HCT116 (cell line): ENCODE data around the gene NR2C2. TPM values are rescaled to one million over a fixed set of nuclear protein-coding genes. Genes with fewer than 3 reads are reported as not detected.
A peak's percentile ranks its signal among the peaks of the same experiment; 100 is the strongest.

ENCODE experiments used
- ATAC-seq: fragments of 200-7000 bp; cut with Tn5 transposase; 2 replicates; pipeline ENCODE4 v1.9.1; 2020; ENCODE audit warnings: mild to moderate bottlenecking, moderate library complexity
- BruUV-seq: library from RNA; stranded (reverse); fragments of 400-500 nt; replicated peaks from 2 replicates; lab custom pipeline; 2021; lab: Mats Ljungman, UMichigan
- CTCF ChIA-PET: fragments of 300-600 bp; sonication (Branson Sonifier 250); formaldehyde crosslinking; loops from one replicate; lab custom pipeline; 2021; ENCODE audit warnings: antibody characterized with exemption; lab: Charles Lee
- POLR2A ChIA-PET: fragments of 300-600, 350-600 bp; sonication (Branson Sonifier 250); formaldehyde crosslinking; loops from one replicate; lab custom pipeline; 2021; ENCODE audit warnings: antibody characterized with exemption; lab: Charles Lee
- RAD21 ChIA-PET, 2 experiments: fragments of 300-600 bp; sonication (Branson Sonifier 250); formaldehyde crosslinking; loops; one replicate each; lab custom pipeline; 2023; ENCODE audit warnings: low total read pairs in 2 of 2; ENCODE audit not compliant: uncharacterized antibody in 2 of 2, unreplicated experiment in 2 of 2, low non-redundant PET in 1 of 2; lab: Charles Lee
- DNase-seq: peaks from one replicate; pipeline ENCODE4 v3.0.0-alpha.2; 2010; ENCODE audit warnings: low read depth, low spot score
- H2AFZ ChIP-seq: fragments of 200-600 bp; shearing (Covaris generic), sonication (generic); 2 replicates; pipeline ENCODE4 v1.6.1; 2017; ENCODE audit warnings: low read depth, mixed run types, mixed read lengths, antibody characterized with exemption, low read length; ENCODE audit not compliant: poor library complexity, severe bottlenecking
- H3K27ac ChIP-seq: 2 replicates; pipeline ENCODE4 v1.5.1; 2012; ENCODE audit warnings: low read depth, low read length
- H3K27me3 ChIP-seq: fragments of 200-600 bp; sonication (generic); 2 replicates; pipeline ENCODE4 v1.6.1; 2016; ENCODE audit warnings: mixed run types, low read length, mixed read lengths; ENCODE audit not compliant: insufficient read depth
- H3K36me3 ChIP-seq, 2 experiments: fragments of 200-500 bp in 1 of 2; fragments of 200-600 bp in 1 of 2; sonication (Bioruptor generic) in 1 of 2; sonication (generic) in 1 of 2; 2 replicates each; pipeline versions ENCODE4 v1.5.1 to v1.6.1; 2014 to 2016; ENCODE audit warnings: low read length in 2 of 2, inconsistent platforms in 1 of 2, mixed read lengths in 1 of 2, mixed run types in 1 of 2; ENCODE audit not compliant: insufficient read depth in 2 of 2, control insufficient read depth in 1 of 2
- H3K4me1 ChIP-seq, 2 experiments: fragments of 200-600 bp in 1 of 2; sonication (generic) in 1 of 2; 2 replicates each; pipeline versions ENCODE4 v1.5.1 to v1.6.1; 2012 to 2017; ENCODE audit warnings: low read length in 2 of 2, inconsistent platforms in 1 of 2, mild to moderate bottlenecking in 1 of 2, mixed read lengths in 1 of 2, mixed run types in 1 of 2, moderate library complexity in 1 of 2; ENCODE audit not compliant: insufficient read depth in 2 of 2, control insufficient read depth in 1 of 2
- H3K4me2 ChIP-seq: fragments of 200-600 bp; sonication (generic); 2 replicates; pipeline ENCODE4 v1.6.1; 2017; ENCODE audit warnings: mixed run types, low read length, mixed read lengths
- H3K4me3 ChIP-seq, 2 experiments: fragments of 200-600 bp in 1 of 2; sonication (generic) in 1 of 2; replicated peaks in 1 of 2; 2 replicates each; pipeline ENCODE4 v1.5.1; 2011 to 2016; ENCODE audit warnings: low read length in 2 of 2, control low read depth in 1 of 2, low read depth in 1 of 2, mild to moderate bottlenecking in 1 of 2, mixed read lengths in 1 of 2, mixed run types in 1 of 2
- H3K79me2 ChIP-seq: fragments of 200-600 bp; sonication (generic); 2 replicates; pipeline ENCODE4 v1.6.1; 2017; ENCODE audit warnings: mild to moderate bottlenecking, mixed run types, low read length, moderate library complexity, mixed read lengths; ENCODE audit not compliant: insufficient read depth
- H3K9ac ChIP-seq: fragments of 200-600 bp; sonication (generic); 2 replicates; pipeline ENCODE4 v1.6.1; 2016; ENCODE audit warnings: low read length, mixed read lengths
- H3K9me2 ChIP-seq: fragments of 200-600 bp; sonication (generic), shearing (Covaris generic); 2 replicates; pipeline ENCODE4 v1.6.1; 2017; ENCODE audit warnings: mixed run types, mild to moderate bottlenecking, moderate library complexity; ENCODE audit not compliant: insufficient read depth
- H3K9me3 ChIP-seq, 2 experiments: fragments of 200-500 bp in 1 of 2; fragments of 200-600 bp in 1 of 2; sonication (Bioruptor generic) in 1 of 2; sonication (generic) in 1 of 2; 2 replicates each; pipeline ENCODE4 v1.6.1; 2014 to 2017; ENCODE audit warnings: low read length in 2 of 2, mixed read lengths in 2 of 2, inconsistent platforms in 1 of 2, low read depth in 1 of 2, mild to moderate bottlenecking in 1 of 2, mixed run types in 1 of 2, moderate library complexity in 1 of 2; ENCODE audit not compliant: control insufficient read depth in 1 of 2, insufficient read depth in 1 of 2
- H4K20me1 ChIP-seq: fragments of 200-600 bp; sonication (generic), shearing (Covaris generic); 2 replicates; pipeline ENCODE4 v1.6.1; 2017; ENCODE audit warnings: mixed run types, mild to moderate bottlenecking, moderate library complexity; ENCODE audit not compliant: insufficient read depth
- ATF3 ChIP-seq: IDR thresholded peaks from 2 replicates; pipeline ENCODE4 v1.6.1; 2012
- CBX3 ChIP-seq: IDR thresholded peaks from 2 replicates; pipeline ENCODE4 v1.6.1; 2012; ENCODE audit warnings: low read depth
- EGR1 ChIP-seq: IDR thresholded peaks from 2 replicates; pipeline ENCODE4 v1.6.1; 2012; ENCODE audit warnings: low read depth
- ELF1 ChIP-seq: IDR thresholded peaks from 2 replicates; pipeline ENCODE4 v1.6.1; 2012; ENCODE audit warnings: low read depth, borderline replicate concordance
- EZH2 ChIP-seq: fragments of 200-600 bp; sonication (generic); IDR thresholded peaks from 2 replicates; pipeline ENCODE4 v1.6.1; 2017; ENCODE audit warnings: antibody characterized with exemption, mixed run types
- EZH2phosphoT487 ChIP-seq: fragments of 200-600 bp; IDR thresholded peaks from 2 replicates; pipeline ENCODE4 v1.6.1; 2018; ENCODE audit warnings: antibody characterized with exemption, borderline replicate concordance
- FOSL1 ChIP-seq: IDR thresholded peaks from 2 replicates; pipeline ENCODE4 v1.6.1; 2012; ENCODE audit warnings: low read depth
- JUND ChIP-seq: IDR thresholded peaks from 2 replicates; pipeline ENCODE4 v1.6.1; 2012
- MAX ChIP-seq: IDR thresholded peaks from 2 replicates; pipeline ENCODE4 v1.6.1; 2012
- POLR2A ChIP-seq: IDR thresholded peaks from 2 replicates; pipeline ENCODE4 v1.7.0; 2011; ENCODE audit warnings: borderline replicate concordance; ENCODE audit not compliant: insufficient read depth, insufficient read length; ENCODE audit errors: extremely low read depth
- POLR2AphosphoS5 ChIP-seq: IDR thresholded peaks from 2 replicates; pipeline ENCODE4 v1.6.1; 2011; ENCODE audit warnings: mild to moderate bottlenecking, low read depth, low read length, moderate library complexity
- RAD21 ChIP-seq: IDR thresholded peaks from 2 replicates; pipeline ENCODE4 v1.6.1; 2012; ENCODE audit warnings: low read depth, mild to moderate bottlenecking
- REST ChIP-seq: IDR thresholded peaks from 2 replicates; pipeline ENCODE4 v1.6.1; 2012; ENCODE audit warnings: low read depth
- SIN3A ChIP-seq: IDR thresholded peaks from 2 replicates; pipeline ENCODE4 v1.6.1; 2012; ENCODE audit warnings: low read depth
- SP1 ChIP-seq: IDR thresholded peaks from 2 replicates; pipeline ENCODE4 v1.6.1; 2012; ENCODE audit warnings: low read depth
- YY1 ChIP-seq: IDR thresholded peaks from 2 replicates; pipeline ENCODE4 v1.6.1; 2011; ENCODE audit warnings: low read length, low read depth, moderate library complexity, mild to moderate bottlenecking; ENCODE audit not compliant: insufficient replicate concordance; ENCODE audit errors: extremely low read depth
- ZNF274 ChIP-seq: fragments of 200-500 bp; sonication (Bioruptor generic); IDR thresholded peaks from 2 replicates; pipeline ENCODE4 v1.6.1; 2014; ENCODE audit warnings: mild to moderate bottlenecking, low read depth, low read length, inconsistent platforms
- intact Hi-C: fragments of 100-400 bp; cut with micrococcal nuclease; formaldehyde crosslinking; loops from 2 replicates; pipeline ENCODE4 v1.10.0; 2022
- total RNA-seq: library from RNA; stranded (reverse); gene quantifications from one replicate; pipeline ENCODE4 v1.2.1, GENCODE V29; 2021; ENCODE audit not compliant: unreplicated experiment

NR2C2 gene
- total RNA-seq, 1 experiment from 2014 or later = 45.0 TPM

GRCh38 chr3:14941871-14942270 lies 5.5 kb upstream of the NR2C2 start:
- no peaks in the 10 kb centered on the region for H3K27me3 ChIP-seq
- H3K79me2 ChIP-seq = peaks cover 26% of the 10 kb centered on the region
- H3K9ac ChIP-seq = no peak overlapping the region
- DNase-seq (no peak), ATAC-seq (no peak)
- H3K4me3 ChIP-seq = no peak overlapping the region
- ChIA-PET POLR2A (no interaction called here), RAD21 (no interaction called here), CTCF (no interaction called here)
- TF ChIP-seq EGR1 = no peak
- no peak for TF ChIP-seq ELF1
- TF ChIP-seq JUND = 0 out of 2 replicates have a peak, but pooled peaks have one; percentile 6
- H4K20me1 ChIP-seq = no peaks in the 10 kb centered on the region
- H3K9me2 ChIP-seq = no peaks in the 10 kb centered on the region
- peaks cover 2 to 18% of the 10 kb centered on the region in 2 experiments; a peak in 3 of 4 replicates for H3K36me3 ChIP-seq
- H3K4me1 ChIP-seq = peaks cover 5 to 7% of the 10 kb centered on the region in 2 experiments; a peak in 2 of 4 replicates
- no peak overlapping the region for H3K27ac ChIP-seq
- BruUV-seq = no TSS peak
- intact Hi-C loops = no loop called here
- H2AFZ ChIP-seq = no peak overlapping the region
- H3K9me3 ChIP-seq = no peaks in the 10 kb centered on the region
- no peak overlapping the region for H3K4me2 ChIP-seq

- Histone ChIP-seq H3K79me2 (peaks cover 29% of the 10 kb centered on the region), H3K9me2 (no peaks in the 10 kb centered on the region), H3K36me3 (peaks cover 2 to 18% of the 10 kb centered on the region in 2 experiments; a peak in 3 of 4 replicates), H3K9ac (no peak overlapping the region), H3K27me3 (no peaks in the 10 kb centered on the region), H3K4me3 (no peak overlapping the region), H2AFZ (no peak overlapping the region), H4K20me1 (no peaks in the 10 kb centered on the region), H3K4me1 (peaks cover 5 to 7% of the 10 kb centered on the region in 2 experiments; a peak in 2 of 4 replicates), H3K9me3 (no peaks in the 10 kb centered on the region), H3K27ac (no peak overlapping the region), H3K4me2 (no peak overlapping the region)
- BruUV-seq = no TSS peak
- ChIA-PET CTCF (no interaction called here), RAD21 (interaction anchor here in 1 of 2 experiments (0.6 kb wide), 1 partner anchor 269 kb away, joined by 4 read pairs; no protein-coding TSS in a partner anchor), POLR2A (no interaction called here)
- ATAC-seq = no peak
- intact Hi-C loops = no loop called here
- DNase-seq = no peak
- TF ChIP-seq SIN3A (no peak), MAX (no peak), JUND (no peak), YY1 (no peak), RAD21 (no peak), ATF3 (no peak), EZH2phosphoT487 (no peak), POLR2AphosphoS5 (no peak), CBX3 (no peak), FOSL1 (no peak), EGR1 (no peak), ELF1 (no peak), ZNF274 (no peak), SP1 (no peak), POLR2A (no peak), REST (no peak), EZH2 (no peak)
Observed at GRCh38 chr3:14943042-14943441, 4.3 kb upstream of the NR2C2 start.
